Ovary (tissue), 9 donors: ENCODE measurements around the gene FBP2. TPM values are rescaled to one million over a fixed set of nuclear protein-coding genes. Genes with fewer than 3 reads are reported as not detected.
"Not testable (repeated sequence)": the region's sequence is repeated elsewhere in the genome, so short reads cannot be mapped to it uniquely, and the experiment has no call there.

ENCODE experiments used
- DNase-seq, 5 donors: peaks; one replicate each; pipeline ENCODE4 v3.0.0-alpha.2; 2019 to 2020
- H3K27ac ChIP-seq, 2 donors: fragments of 200-600 bp; one replicate each; pipeline versions ENCODE4 v1.5.1 to v1.8.0; 2019 to 2022
- H3K27me3 ChIP-seq: fragments of 200-600 bp; one replicate; pipeline ENCODE4 v1.8.0; 2022
- H3K36me3 ChIP-seq: fragments of 200-600 bp; sonication (generic); one replicate; pipeline ENCODE4 v1.5.1; 2019
- H3K4me1 ChIP-seq: one replicate; pipeline ENCODE4 v1.8.1; 2013; ENCODE audit warnings: mild to moderate bottlenecking, moderate library complexity; ENCODE audit not compliant: insufficient read depth
- H3K4me3 ChIP-seq: fragments of 200-600 bp; sonication (generic); one replicate; pipeline ENCODE4 v1.5.1; 2017
- H3K9me3 ChIP-seq, 2 donors: fragments of 200-600 bp in 1 of 2; sonication (generic) in 1 of 2; one replicate each; pipeline versions ENCODE4 v1.5.1 to v1.8.1; 2013 to 2019; ENCODE audit warnings: mild to moderate bottlenecking in 1 of 2, moderate library complexity in 1 of 2
- EP300 ChIP-seq: sonication (generic); formaldehyde crosslinking; IDR thresholded peaks from one replicate; pipeline ENCODE4 v1.6.1; 2017; ENCODE audit warnings: antibody characterized with exemption
- POLR2A ChIP-seq: fragments of 450-650 bp; IDR thresholded peaks from one replicate; pipeline ENCODE4 v1.6.1; 2017; ENCODE audit warnings: antibody characterized with exemption, mild to moderate bottlenecking, moderate library complexity
- WGBS, 3 donors: extraction: QIAGEN DNeasy Blood & Tissue Kit in 1 of 3; methylation state at CpG; one replicate each; pipeline versions ENCODE4 v1.1.5 to v1.1.7; 2013 to 2017; 5-methylcytosine and 5-hydroxymethylcytosine counted together
- intact Hi-C, 4 donors: fragments of 100-400 bp; cut with DNase I; formaldehyde crosslinking; loops; one replicate each; pipeline versions ENCODE4 v1.11.0 to v1.15.1; 2022 to 2023
- polyA plus RNA-seq, 2 donors: library from polyadenylated mRNA; stranded (reverse); fragments of 200-250 nt in 1 of 2; fragments of 350-450 nt in 1 of 2; fragmentation: Illumina TruSeq in 1 of 2; extraction: RNeasy Lipid Tissue Mini Kit (QIAGEN cat#74804) in 1 of 2; gene quantifications; one replicate each; pipeline ENCODE4 v1.2.3, GENCODE V29; 2013 to 2014
- total RNA-seq, 7 donors: library from RNA; depleted of rRNA in 2 of 7; stranded (reverse); fragments of >200 nt in 2 of 7; fragmentation: NEBNext Ultra II Directional in 3 of 7; extraction: Animal tissue kit (Norgen Biotek cat#: 25700) in 3 of 7; gene quantifications; one replicate each; pipeline versions ENCODE4 v1.1.0 to v1.2.4, GENCODE V29; 2016 to 2023
- TF ChIP-seq, protein P1 (sequence below), 3 donors: fragments of 450-650 bp in 2 of 3; fragments of 200-600 bp in 1 of 3; IDR thresholded peaks; one replicate each; pipeline versions ENCODE4 v1.5.1 to v1.8.0; 2016 to 2022; ENCODE audit warnings: antibody characterized with exemption in 3 of 3, mild to moderate bottlenecking in 1 of 3
- donor health status: DM: no; HTN: no; CAD: no; lungs with moderate emphysema.
- donor health status: DM: no; HTN: no; CAD: no.
- donor health status: Bipolar disorder and iron deficiency.
- donor health status: DM: yes; HTN: yes; CAD: no.
- donor health status: DM: no; HTN: no; CAD: no.
- donor health status: DM: yes; HTN: yes; CAD: no.

The FBP2 gene
- total and polyA plus RNA-seq, 9 donors, result not detected

DNA sequence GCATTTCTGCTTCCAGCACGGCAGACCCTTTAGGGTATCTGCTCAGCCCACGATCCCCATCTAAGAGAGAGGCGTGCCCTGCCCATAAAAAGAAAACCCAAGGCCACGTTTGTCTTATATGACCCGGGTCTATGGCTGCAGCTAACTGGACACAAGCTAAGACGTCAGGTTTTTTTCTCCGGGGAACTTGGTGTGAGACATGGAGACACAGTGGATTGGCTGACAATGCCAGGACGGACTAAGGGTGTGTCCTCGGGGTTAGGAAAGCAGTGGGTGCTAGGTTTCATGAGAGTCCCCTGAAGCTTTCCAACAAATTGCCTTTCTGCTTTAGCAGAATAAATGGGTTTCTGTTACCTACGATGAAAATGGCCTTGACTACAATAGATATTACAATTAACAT, 7.1 kb upstream of the FBP2 start:
- no peak for DNase-seq
- intact Hi-C loops, result no loop called here
- H3K36me3 ChIP-seq, result no peaks in the 10 kb centered on the region

DNA sequence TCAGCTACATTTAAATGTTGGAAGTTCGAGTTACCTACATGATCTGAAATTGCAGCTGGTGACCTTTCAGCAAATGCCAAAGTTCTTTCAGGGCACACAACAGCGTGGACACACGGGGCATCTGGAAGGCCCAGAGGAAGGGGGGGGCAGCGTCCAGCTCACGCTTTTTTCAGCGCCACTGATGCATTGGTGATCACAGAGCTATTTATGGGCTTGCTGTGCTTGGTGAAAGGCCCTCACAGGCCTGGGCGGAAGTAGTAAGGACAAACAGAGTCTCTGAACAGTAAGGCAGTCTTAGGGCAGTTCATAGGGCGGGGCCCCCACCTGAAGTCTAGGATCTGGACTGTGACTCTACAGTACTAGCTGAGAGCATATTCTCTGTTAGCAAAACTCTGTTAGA, 6.6 kb upstream of the FBP2 start:
- H3K27ac ChIP-seq, result no peak overlapping the region
- H3K27me3 ChIP-seq, result no peaks in the 10 kb centered on the region
- H3K36me3 ChIP-seq, result no peaks in the 10 kb centered on the region
- 79 to 89% (median 80%) methylated on average over 8 of the region's 8 CpGs for WGBS, 3 donors
- peaks cover 2% of the 10 kb centered on the region for H3K4me1 ChIP-seq
- H3K4me3 ChIP-seq, result no peak overlapping the region
- TF ChIP-seq EP300 (no peak), POLR2A (no peak)
- TF ChIP-seq, protein P1, sequence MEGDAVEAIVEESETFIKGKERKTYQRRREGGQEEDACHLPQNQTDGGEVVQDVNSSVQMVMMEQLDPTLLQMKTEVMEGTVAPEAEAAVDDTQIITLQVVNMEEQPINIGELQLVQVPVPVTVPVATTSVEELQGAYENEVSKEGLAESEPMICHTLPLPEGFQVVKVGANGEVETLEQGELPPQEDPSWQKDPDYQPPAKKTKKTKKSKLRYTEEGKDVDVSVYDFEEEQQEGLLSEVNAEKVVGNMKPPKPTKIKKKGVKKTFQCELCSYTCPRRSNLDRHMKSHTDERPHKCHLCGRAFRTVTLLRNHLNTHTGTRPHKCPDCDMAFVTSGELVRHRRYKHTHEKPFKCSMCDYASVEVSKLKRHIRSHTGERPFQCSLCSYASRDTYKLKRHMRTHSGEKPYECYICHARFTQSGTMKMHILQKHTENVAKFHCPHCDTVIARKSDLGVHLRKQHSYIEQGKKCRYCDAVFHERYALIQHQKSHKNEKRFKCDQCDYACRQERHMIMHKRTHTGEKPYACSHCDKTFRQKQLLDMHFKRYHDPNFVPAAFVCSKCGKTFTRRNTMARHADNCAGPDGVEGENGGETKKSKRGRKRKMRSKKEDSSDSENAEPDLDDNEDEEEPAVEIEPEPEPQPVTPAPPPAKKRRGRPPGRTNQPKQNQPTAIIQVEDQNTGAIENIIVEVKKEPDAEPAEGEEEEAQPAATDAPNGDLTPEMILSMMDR (IDR thresholded peaks at IDR 0.05), result no peak
- H3K9me3 ChIP-seq, result no peaks in the 10 kb centered on the region
- intact Hi-C loops, result no loop called here
- no peak for DNase-seq

More for the DNA sequence above, 7.1 kb upstream of the FBP2 start:
- TF ChIP-seq, protein P1 (IDR thresholded peaks at IDR 0.05), result no peak
- TF ChIP-seq EP300, result no peak
- TF ChIP-seq POLR2A, result no peak
- Histone ChIP-seq H3K4me3 (no peak overlapping the region), H3K27ac (no peak overlapping the region), H3K27me3 (no peaks in the 10 kb centered on the region), H3K4me1 (peaks cover 2% of the 10 kb centered on the region), H3K9me3 (no peaks in the 10 kb centered on the region)
- 63 to 72% (median 64%) methylated on average over 10 of the region's 10 CpGs for WGBS, 3 donors

DNA sequence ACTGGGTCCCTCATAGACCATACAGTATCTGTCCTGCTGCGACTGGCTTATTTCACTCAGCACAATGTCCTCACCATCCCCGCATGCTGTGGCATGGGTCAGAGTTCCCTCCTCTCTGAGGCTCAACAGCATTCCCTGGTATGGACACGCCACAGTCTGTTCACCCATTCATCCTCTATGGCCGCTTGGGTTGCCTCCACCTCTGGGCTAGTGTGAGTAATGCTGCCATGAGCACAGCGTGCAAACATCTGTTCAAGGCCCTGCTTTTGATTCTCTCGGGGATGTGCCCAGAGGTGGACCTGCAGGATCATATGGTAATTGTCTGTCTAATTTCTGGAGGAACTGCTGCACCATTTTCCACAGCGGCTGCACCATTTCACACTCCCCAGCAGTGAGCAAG, 5.5 kb upstream of the FBP2 start:
- intact Hi-C loops, result no loop called here
- Histone ChIP-seq H3K9me3 (no peaks in the 10 kb centered on the region), H3K27me3 (no peaks in the 10 kb centered on the region), H3K4me3 (no peak overlapping the region), H3K36me3 (no peaks in the 10 kb centered on the region), H3K4me1 (peaks cover 2% of the 10 kb centered on the region), H3K27ac (no peak overlapping the region)
- 77 to 86% (median 80%) methylated on average over 7 of the region's 7 CpGs for WGBS, 3 donors
- TF ChIP-seq POLR2A, result no peak
- TF ChIP-seq EP300, result no peak
- TF ChIP-seq, protein P1 (IDR thresholded peaks at IDR 0.05), result no peak
- no peak for DNase-seq

DNA sequence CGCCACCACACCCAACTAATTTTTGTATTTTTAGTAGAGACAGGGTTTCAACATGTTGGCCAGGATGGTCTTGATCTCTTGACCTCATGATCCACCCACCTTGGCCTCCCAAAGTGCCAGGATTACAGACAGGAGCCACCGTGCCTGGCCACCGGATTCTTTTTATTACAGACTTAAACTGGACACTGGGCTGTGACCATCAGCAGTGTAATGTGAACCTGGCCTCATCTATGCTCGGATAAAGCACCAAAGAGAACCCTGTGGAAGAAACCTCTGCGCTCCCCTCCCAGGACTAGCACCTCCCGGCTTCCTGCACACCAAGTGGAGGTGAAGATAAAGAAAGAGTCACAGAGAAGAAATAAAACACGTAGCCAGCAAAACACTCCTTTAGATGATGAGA, 941 bp downstream of the FBP2 start:
- H3K4me1 ChIP-seq, H3K27me3 ChIP-seq, H3K4me3 ChIP-seq, H3K9me3 ChIP-seq, intact Hi-C loops, DNase-seq, H3K36me3 ChIP-seq, H3K27ac ChIP-seq: not testable (repeated sequence)
- WGBS, 3 donors, result 61 to 78% (median 77%) methylated on average over 7 of the region's 7 CpGs

DNA sequence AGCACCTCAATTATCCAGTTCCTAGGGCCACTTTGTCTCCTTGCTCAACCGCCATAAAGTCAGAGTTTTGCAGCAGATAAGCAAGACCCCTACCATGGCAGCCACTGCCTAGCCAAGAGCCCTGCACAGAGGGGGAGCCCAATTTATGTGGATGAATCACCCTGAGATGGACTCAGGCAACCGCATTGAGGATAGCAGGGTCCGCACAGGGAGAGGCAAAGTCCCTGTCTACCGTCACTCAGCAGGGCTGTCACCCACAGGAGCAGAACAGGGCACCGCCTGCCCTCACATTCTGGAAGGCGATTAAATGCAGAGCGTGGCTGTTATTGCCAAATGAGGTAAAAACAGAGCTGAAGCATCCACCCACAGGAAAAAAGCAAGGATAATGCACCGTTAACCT, 1.7 kb downstream of the FBP2 start:
- Histone ChIP-seq H3K36me3 (no peaks in the 10 kb centered on the region), H3K27ac (no peak overlapping the region), H3K27me3 (no peaks in the 10 kb centered on the region), H3K9me3 (no peaks in the 10 kb centered on the region), H3K4me1 (no peaks in the 10 kb centered on the region), H3K4me3 (no peak overlapping the region)
- DNase-seq, result no peak
- TF ChIP-seq EP300 (no peak), POLR2A (no peak)
- TF ChIP-seq, protein P1 (IDR thresholded peaks at IDR 0.05), result no peak
- intact Hi-C loops, result no loop called here
- 88 to 95% (median 93%) methylated on average over 8 of the region's 8 CpGs for WGBS, 3 donors

DNA sequence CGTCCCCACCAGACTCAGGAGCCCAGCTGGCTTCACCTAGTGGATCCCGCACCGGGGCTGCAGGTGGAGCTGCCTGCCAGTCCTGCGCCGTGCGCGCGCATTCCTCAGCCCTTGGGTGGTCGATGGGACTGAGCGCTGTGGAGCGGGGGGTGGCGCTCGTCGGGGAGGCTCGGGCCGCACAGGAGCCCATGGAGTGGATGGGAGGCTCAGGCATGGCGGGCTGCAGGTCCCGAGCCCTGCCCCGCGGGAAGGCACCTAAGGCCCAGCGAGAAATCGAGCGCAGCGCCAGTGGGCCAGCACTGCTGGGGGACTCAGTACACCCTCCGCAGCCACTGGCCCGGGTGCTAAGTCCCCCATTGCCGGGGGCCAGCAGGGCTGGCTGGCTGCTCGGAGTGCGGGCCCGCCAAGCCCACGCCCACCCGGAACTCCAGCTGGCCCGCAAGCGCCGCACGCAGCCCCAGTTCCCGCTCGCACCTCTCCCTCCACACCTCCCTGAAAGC, 2.5 kb downstream of the FBP2 start:
- H3K27ac ChIP-seq, DNase-seq, H3K4me1 ChIP-seq, H3K9me3 ChIP-seq, H3K27me3 ChIP-seq, H3K36me3 ChIP-seq, intact Hi-C loops, H3K4me3 ChIP-seq: not testable (repeated sequence)
- WGBS, 3 donors, result 65 to 99% (median 92%) methylated on average over 19 to 37 of the region's 38 CpGs
